Activated T-helper 1 cell treated with Interleukin-2 at 50 U/mL for 16 hours (primary cell): ENCODE data around the gene CD248.
A peak's percentile ranks its signal among the peaks of the same experiment; 100 is the strongest.
"Not testable (repeated sequence)": the region's sequence is repeated elsewhere in the genome, so short reads cannot be mapped to it uniquely, and the experiment has no call there.

Experiments
- DNase-seq: peaks from one replicate; pipeline ENCODE4 v3.0.0-alpha.2; 2020; ENCODE audit warnings: low read depth

The CD248 gene

GRCh38 chr11:66289548-66290329 is 27.1 kb downstream of the CD248 start:
- peak; percentile 61 for DNase-seq

DNA sequence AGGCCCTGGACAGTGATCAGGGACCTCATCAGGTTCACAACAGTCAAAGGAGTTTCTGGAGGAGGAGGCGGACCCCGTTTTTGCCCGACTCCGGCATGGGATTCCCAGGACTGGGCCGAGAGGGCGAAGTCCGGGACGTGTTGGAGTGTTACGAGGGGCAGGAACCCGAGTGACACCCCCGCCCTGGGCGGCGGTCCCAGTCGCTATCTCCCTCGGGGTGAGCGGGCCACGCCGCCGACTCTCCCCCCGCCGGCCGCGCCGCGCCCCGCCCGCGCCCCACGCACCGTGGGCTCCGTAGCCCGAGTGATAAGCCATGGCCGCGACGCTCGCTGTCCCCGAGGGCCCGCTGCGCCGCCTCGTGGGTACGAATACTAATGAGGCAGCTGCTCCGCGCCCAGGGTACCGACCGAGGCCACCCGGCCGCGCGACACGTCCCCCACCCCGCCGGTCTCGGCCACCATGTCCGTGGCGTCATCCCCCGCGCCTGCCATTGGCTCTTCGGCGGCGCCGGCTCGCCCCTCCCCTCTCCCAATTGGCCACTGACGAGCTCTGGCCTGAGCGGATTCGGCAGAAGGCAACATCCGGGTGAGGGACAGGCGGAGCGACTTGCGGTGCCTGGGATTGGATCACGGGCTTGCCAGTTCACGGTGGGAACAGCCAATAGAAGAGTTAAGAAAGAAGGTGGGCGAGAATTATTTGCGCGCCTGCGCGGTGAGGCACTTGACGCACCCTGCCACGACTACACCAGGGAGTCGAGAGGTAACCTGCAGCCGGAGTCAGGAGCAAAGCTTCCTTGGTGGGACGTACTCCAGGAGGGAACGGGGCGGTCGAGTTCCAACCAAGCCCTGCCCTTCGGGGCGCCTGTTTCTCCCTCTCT is 27.9 kb downstream of the CD248 start, which contains the start of gene YIF1A:
Gene YIF1A (minus strand): TSS at position 473 of the 877 bp plus-strand sequence. CDS start 158 bp downstream, at position 315.
- DNase-seq, result peak; percentile 97

- no peak for DNase-seq
Observed at GRCh38 chr11:66287889-66288670, 28.8 kb downstream of the CD248 start.

- no peak for DNase-seq
Observed at GRCh38 chr11:66287211-66287888, 29.5 kb downstream of the CD248 start.

- no peak for DNase-seq
Observed at GRCh38 chr11:66286699-66287098, 30.1 kb downstream of the CD248 start.

DNA sequence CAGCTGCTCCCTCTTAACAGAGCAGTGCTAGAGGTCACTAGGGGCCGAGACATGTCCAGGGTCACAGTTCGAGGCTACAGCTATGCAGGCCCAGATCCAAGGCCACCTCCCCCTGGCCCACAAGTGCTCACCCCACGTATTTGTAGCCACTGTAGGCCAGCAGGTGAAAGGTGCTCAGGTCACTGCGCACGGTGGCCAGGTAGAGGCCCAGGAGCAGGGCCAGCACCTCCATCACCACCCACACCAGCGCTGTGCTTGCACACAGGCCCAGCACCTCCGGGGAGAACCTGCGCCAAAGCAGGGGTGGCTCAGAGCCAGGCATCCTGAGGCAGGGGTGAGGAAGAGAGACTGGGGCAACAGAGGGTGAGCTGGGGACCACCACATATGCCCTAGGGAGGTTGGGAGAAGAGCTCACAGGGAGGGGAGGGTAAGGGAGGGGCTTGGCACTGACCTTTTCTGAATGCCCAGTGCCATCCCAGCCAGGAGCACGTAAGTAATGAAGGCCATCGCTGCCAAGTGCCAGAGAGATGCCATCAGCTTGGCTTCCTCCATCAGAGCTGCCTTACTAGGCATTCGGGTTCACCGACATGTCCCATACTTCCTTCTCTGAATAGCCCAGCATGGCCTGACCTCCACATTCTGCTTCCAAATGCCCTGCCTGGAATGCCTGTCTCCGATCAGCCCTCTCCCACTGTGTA is 31.4 kb downstream of the CD248 start:
- no peak for DNase-seq

- DNase-seq, result no peak
Observed at GRCh38 chr11:66284526-66285078, 32.2 kb downstream of the CD248 start.

DNA sequence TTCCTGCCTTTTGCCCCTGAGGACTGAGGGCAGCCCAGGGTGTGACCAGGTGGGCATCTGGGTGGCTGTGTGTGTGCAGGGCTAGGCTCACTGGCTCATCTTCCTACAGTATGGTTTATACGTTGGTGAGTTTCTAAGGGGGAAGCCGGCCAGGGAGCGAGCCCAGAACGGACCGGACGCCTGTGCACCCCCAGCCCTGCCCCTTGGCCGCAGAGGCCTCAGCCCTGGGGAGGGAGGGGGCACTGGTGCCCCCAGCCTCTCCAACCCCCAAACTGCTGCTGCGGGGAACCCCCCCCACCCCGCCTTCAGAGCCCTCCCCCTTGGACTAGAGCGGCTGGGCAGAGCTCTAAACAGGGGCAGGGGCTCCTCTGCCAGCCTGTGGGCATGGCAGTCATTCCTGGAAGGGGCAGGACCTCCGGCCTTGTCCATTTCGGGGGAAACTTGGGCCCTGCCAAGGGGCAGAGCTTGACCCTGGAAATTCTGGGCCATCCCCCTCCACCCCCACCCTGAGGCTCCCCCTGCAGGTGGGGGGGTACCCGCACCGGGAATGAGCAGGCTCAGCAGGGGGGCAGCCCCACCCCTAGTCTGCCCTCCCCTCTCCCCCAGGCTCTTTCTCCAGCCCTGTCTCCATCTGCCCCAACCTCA is 33.3 kb downstream of the CD248 start:
- no peak for DNase-seq

- peak; percentile 100 for DNase-seq
Observed at GRCh38 chr11:66282468-66283455, 34.1 kb downstream of the CD248 start.

- no peak for DNase-seq
Observed at GRCh38 chr11:66281776-66282467, 34.9 kb downstream of the CD248 start.

GRCh38 chr11:66281001-66281400 is 35.8 kb downstream of the CD248 start:
- no peak for DNase-seq

DNA sequence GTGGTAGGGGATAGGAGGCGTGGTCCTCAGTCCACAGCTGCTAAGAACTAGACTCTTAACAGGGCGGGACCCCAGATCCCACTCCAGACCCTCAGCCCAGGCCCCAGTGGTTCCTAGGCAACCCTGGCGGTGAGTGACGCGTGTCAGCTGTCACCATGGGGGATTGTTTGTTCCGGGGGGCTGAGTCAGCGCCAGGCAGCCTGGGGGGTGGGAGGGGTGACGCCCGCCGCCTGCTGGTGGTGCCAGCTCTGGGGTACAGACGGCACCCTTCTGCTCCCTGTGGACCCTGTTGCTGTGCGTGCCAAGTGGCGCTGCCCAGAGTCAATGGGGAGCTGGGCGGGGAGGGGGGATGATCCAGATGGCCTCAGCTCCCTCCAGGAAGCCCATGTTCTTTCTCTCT is 36.4 kb downstream of the CD248 start:
- no peak for DNase-seq

- DNase-seq, result no peak
Observed at GRCh38 chr11:66279092-66279734, 37.6 kb downstream of the CD248 start.

GRCh38 chr11:66278363-66279091 is 38.3 kb downstream of the CD248 start:
- DNase-seq, result no peak

- DNase-seq, result peak; percentile 34
Observed at GRCh38 chr11:66277471-66278362, 39.1 kb downstream of the CD248 start, which contains the start of gene CNIH2. CNIH2 (plus strand) TSS chr11:66278175; CDS start chr11:66278457, 282 bp downstream.

DNA sequence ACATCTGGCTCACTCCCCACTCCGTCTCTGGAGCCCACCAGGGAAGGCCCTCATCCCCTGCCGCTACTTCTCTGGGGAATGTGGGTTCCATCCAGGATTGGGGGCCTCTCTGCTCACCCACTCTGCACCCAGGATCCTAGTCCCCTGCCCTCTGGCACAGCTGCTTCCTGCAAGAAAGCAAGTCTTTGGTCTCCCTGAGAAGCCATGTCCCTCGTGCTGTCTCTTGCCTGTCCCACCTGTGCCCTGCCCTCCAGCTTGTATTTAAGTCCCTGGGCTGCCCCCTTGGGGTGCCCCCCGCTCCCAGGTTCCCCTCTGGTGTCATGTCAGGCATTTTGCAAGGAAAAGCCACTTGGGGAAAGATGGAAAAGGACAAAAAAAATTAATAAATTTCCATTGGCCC is 39.8 kb downstream of the CD248 start:
- not testable (repeated sequence) for DNase-seq
